HG03439 (cell line): ENCODE measurements around the gene B4GALT2.

Source experiments
- ATAC-seq: cut with Tn5 transposase; IDR thresholded peaks from one replicate; pipeline ENCODE4 v1.9.1; 2021; ENCODE audit warnings: mild to moderate bottlenecking, moderate library complexity; ENCODE audit not compliant: unreplicated experiment

B4GALT2 gene

DNA sequence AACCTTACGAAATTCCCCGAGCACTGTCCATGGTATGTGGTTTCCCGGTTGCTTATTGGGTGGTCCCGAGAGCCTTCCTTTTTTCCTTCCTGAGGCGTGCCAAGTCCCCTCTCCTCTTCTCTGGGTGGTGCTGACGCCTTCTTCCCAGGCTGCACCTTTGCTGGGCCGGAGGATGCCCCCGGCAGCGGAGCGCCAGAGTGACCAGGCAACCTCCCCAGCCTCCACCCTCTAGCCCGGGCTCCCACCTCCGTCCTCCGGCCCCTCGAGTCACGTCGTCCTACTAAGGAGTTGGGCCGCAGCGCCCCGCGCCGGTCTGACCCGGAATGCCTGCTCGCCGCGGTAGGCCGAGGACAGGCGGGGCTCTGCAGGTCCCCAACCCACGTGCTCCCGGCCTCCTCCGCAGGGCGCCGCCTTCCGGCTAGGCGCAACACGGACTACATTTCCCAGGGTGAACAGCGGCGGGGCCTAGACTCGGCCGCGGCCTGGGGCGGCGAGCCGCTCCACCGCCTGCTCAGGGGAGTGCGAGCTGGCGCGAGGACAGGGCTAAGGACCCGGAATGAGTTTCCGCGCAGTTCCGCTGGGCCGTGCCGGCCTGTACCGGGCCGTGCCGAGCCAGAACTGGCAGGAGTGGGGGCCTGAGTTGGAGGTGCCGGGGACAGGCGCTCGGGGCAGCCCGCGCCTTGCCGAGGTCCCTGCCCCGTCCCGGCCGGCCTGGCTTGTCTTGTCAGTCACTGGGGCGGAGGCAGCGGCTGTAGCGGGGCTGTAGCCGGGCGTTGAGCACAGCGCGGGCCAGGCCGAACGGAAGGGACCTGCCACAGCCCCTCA lies 32.6 kb upstream of the B4GALT2 start, which contains the start of gene IPO13:
TSS of gene IPO13 (plus strand) at position 715 of the 825 bp plus-strand sequence. CDS start 651 bp downstream, outside the sequence.
- peak; percentile 94 for ATAC-seq

DNA sequence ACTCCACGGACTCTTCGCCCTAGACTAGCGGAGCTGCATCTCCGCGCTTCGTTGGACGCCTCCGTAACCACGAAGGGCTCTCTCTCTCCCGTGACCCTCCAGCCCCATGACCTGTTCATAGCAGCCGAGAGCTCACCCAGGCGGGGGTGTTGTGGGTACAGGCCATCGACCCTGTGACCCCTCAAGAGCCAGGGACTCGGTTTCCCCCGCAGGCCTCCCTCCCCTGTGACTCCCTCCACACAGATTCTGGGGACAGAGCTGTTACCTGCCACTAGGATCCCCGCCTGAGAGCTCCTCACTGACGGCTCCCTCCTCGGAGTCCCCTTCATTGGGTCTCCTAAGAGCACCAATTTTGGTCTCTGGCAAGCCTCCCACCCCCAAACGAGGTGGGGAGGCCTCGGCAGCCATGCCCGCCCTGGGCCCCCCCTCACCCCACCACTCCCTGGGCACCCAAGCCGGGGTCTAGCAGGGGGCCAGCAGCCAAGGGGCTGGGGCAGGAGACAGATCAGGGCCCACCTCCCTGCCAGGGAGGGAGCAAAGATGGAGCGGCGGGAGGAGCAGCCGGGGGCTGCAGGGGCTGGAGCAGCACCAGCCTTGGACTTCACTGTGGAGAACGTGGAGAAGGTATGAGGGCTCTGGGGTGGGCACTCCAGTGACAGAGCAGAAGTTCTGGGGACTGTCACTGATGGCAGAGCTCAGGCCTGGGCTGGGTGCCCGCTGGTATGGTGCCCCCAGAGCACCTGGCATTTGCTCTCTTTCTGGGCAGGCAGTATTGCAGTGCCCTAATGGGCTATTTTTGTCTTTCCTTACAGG lies 31.7 kb upstream of the B4GALT2 start:
- ATAC-seq, result no peak

DNA sequence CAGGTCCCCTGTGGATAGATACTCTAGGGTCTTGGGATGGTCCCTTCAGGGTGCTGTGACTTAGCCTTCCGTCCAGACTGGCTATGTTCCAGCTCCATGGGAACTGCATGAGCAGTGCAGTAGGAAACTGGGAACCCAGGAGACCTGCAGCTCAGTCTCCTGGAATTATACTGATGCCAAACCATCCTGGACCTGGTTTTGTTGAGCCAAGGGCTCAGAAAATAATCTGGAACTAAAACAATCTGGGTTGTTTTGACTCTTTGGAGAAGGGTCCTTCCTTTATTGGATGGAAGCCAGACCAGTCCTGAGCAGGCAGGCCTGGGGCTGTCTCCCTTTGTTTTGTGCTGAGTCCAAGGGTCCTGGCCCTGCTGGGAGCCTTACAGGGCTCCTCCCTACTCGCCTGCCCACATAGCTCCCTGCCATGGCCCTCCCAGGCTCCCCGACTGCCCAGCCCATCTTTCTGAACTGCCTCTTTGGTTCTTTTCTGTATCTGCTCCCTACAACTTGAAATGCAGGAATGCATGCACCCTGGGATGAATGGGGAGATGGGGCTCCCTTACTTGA lies 31.1 kb upstream of the B4GALT2 start:
- ATAC-seq, result no peak

DNA sequence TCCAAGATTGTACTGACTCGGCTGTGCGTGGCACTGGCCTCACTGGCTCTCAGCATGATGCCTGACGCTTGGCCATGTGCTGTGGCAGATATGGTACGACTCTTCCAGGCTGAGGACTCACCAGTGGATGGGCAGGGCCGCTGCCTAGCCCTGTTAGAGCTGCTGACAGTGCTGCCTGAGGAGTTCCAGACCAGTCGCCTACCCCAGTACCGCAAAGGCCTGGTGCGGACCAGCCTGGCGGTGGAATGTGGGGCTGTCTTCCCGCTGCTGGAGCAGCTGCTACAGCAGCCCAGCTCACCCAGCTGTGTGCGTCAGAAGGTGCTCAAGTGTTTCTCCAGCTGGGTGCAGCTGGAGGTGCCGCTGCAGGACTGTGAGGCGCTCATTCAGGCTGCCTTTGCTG lies 29.3 kb upstream of the B4GALT2 start:
- ATAC-seq, result no peak

DNA sequence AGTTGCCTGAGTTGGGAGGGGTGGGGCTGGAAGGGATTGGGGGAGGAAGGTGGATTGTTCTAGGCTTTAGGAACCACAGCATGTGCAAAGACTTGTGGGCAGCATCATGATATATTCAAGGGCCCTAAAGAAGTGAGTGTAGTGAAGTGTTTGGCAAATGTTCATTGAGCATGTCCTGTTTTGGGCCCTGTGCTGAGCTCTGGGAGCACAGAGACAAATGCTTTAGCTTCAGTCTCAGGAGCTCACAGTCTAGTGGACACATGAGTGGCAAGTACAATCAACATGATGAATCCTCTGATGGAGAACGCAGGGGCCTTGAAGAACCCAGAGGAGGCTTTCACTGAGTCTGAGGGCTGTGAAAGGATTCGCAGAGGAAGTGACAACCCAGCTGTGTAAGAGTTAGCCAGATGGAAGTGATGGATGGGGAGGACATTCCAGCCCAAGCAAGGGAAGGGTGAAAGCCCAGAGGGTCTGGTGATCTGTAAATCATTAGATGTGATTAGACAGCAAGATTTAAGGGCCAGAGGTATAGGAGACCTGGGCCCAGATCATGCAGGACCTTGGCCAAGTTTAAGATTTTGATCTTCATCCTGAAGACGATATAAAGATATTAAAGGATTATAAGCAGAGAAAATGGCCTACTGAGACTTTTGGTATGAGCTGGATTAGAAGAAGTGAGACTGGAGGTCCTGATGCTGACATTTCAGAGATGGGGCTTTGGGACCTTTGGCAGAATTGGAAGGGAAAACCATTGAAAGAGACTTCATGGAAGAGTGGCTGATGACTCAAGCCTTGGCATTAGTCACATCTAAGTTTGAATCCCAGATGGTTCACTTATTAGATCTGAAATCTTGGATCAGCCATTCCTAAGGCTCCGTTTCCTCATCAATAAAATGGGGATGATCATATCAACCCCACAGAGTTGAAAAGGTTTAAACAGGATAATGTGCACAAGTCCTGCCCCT lies 27.7 kb upstream of the B4GALT2 start:
- ATAC-seq, result no peak

DNA sequence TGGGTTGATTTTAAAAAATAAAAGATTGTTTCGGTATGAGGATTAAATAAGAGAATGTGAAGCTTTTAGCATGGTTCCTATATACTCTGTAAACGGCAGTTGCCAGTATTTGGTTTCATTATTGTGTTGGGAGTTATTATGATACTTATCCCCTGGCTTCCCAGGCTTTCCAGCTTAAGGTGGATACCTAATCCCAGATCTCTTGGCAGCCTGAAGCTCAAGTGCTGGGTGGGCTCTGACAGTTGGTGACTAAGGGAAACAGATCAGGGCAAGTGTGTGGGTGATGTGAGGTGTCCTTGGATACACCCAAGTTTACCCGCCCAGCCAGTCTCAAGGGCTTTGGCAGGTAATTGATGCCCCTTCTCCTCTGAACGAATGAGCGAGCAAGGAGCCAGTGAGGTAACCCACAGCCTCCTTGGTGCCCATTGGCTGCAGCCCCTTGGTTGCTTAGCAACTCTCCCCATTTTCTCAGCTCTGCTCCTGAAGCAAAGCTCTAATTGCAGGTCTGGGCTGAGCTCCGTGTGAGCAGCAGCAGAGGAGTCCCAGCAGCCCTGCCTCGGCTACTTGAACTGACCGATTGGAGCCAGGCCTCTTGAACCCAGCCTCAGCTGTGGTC lies 26.2 kb upstream of the B4GALT2 start:
- no peak for ATAC-seq

DNA sequence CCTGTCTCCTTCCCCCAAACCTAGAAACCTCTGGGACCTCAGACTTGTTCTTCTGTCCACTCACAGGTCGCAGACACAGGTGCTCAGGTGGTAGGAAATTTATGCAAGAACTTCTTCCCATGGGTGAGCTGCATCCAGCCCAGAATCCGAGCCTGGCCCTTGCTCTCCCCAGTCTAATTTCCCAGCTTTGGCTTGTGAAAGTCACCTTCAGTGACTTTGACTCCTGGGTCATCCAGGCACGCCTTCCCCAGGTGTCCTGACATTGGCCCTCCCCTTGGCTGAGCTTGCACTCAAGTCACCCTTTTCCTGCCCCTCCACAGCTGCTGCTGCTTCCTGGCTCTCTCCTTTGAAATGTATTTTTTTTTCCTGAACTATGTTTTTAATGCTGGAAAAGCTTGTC lies 25.6 kb upstream of the B4GALT2 start:
- no peak for ATAC-seq

DNA sequence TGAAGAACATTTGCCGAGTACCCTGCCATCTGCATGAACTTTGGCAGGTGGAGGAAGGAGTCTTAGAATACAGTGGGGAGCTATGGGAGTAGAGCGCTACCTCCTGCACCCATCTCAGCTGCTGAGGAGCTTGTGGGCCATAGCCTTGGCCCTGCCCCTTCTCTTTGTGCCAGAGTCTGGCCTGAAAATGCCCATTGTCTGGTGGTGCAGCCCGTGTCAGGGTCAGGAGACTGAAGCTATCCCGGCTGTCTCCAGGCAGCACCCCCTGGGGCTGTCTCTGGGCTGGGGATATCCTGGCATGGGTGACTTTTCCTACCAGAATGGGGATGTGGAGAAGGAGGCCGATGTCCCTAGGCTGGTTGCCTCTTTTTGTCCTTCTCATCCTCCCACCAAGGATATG lies 25.0 kb upstream of the B4GALT2 start:
- no peak for ATAC-seq

DNA sequence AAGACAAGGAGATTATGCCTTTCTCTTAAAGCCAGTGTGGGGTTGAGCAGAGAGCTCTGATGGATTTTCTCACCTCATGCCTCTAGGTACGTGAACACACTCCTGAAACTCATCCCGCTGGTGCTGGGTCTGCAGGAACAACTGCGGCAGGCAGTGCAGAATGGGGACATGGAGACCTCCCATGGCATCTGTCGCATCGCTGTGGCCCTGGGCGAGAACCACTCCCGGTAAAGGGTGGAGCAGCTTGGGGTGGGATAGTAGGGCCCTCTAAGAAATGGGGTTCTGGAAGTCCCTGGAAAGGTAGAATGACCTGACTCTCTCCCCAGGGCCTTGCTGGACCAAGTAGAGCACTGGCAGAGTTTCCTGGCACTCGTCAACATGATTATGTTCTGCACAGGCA lies 22.8 kb upstream of the B4GALT2 start:
- no peak for ATAC-seq

DNA sequence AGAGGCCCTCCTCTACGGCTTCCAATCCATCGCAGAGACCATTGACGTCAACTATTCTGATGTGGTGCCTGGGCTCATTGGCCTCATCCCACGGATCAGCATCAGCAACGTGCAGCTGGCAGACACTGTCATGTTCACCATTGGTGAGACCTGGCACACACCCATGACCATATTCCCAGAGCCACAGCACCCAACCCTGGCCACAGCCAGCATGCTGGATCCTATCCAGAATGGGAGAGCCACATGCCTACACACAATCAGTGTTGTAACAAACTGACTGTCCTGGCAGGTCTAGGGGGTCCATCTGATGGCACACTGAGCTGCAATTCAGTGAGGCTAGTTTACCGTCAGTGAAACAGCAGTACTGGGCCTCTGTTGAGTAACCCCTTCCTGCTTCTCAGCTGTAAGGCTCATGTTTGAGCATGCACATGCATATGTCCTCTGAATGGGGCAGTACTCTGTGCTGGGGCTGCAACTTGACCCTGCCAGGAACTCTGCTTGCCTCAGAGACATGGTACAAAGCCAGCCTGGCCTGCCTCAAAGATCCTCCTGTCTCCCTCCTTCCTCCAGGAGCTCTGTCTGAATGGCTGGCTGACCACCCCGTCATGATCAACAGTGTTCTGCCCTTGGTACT lies 21.5 kb upstream of the B4GALT2 start:
- ATAC-seq, result no peak

DNA sequence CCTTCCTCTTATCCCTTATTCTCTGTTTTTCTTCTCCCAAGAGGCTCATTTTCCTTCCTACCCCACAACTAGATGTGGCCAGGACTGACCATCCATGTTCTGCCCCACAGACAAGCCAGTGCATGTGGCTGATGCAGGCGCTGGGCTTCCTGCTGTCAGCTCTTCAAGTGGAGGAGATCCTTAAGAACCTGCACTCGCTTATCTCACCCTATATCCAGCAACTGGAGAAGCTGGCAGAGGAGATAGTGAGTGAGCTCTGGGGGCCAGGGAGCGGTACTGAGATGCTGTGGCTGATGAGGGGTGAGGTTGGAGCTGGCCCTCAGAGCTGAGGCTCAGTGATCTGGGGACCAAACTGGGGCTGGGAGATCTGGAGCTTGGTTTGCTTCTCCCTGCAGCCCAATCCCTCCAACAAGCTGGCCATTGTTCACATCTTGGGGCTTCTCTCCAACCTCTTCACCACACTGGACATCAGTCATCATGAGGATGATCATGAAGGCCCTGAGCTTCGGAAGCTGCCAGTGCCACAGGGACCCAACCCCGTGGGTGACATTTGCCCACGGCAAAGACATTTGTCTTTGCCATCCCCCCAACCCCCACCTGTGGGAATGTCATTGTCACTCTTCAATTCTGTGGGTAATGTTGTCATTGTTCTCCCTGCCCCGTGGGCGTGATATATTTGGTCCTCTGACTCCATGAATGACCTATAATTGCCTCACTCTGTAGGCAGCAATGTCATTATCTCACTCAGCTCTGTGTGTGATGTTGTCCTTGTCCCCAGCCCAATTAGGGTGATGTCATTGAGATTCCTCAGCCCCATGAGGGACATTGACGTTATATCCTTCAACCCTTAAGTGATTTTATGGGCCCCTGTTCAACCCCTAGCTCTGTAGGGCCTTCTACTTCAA lies 20.4 kb upstream of the B4GALT2 start:
- no peak for ATAC-seq

DNA sequence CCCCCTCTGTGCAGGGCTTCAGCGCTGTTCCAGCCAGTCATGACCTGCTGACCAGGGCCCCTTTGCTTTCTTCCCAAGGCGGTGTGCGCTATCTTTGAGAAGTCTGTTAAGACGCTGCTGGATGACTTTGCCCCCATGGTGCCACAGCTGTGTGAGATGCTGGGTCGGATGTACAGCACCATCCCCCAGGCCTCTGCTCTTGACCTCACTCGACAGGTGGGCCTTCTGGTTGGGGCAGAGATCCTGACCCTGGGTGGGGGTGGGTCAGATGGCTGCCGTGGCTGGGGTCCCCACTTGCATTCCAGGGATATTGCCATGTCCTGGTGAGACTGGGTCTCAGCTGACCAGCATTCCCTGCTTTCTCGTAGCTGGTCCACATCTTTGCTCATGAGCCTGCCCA lies 18.2 kb upstream of the B4GALT2 start:
- ATAC-seq, result no peak

DNA sequence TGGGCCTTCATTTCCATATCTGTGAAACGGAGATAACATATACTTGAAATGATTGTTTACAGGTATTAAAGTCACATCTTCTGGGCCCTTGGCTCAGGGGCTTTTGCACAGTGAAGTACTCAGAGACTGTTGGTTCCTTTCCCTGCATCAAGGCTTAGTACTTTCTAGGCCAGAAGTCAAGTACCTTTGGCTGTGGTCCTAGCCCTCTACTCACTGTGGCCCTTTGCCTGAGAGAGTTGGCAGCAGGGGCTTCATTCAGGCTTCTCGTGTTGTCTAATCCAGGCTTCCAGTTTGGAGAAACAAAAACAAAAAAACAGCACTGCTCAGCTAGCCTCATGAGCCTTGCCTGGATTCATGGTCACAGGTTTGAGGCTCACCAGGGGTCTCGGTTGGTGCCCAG lies 17.3 kb upstream of the B4GALT2 start:
- no peak for ATAC-seq

DNA sequence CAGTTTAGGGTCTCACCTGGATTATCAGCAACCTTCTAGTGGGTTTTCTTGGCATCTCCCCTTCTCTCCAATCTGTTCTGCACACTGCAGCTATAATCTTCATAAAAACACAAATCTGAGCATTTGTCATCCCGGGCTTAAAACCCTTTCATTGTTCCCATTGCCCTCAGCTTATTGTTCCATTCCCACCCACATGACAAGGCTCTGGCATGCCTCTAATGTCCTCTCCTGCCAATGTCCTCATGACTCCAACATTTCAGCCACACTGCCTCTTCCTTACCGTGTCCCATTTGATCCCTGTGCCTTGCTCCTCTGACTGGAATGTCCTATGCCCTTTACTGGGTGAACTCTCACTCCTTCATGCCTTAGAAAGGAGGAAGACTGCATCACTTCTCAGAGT lies 16.7 kb upstream of the B4GALT2 start:
- ATAC-seq, result no peak

DNA sequence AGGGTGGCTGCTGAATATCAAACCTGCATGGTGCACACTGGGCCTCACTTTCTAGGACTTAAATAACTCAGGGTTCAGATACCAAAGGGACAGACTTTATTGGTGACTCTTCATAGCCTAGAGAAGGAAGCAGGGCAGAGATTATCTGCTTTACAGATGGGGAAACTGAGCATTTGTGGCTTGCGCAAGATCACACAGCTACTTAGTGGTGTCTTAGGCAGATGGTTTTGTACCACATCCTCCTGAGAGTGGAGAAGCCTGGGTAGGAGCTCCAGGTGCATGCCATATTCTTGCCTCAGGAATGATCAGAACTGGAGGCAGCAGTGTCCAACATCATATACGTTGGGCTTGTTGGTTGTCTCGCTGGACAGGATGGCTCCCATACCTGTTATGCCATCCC lies 16.0 kb upstream of the B4GALT2 start:
- ATAC-seq, result no peak

DNA sequence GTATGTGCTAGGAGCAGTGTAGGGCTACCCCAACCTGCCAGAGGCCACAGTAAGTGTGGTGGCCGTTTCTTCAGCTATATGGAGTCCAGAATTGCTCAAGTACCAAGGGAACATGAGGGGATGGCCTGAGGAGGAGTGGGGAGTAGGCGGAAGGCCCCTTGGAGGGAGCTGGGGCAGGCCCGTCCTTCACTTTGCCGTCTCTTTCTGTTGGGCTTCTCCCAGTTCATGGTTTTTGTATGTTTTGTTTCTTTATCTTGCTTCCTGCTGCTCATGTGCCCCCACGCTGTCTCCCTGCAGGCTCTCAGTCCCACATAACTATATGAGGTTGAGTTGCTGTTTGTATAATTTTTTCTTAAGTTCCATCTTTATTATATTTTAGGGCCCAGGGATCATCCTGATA lies 15.1 kb upstream of the B4GALT2 start:
- ATAC-seq, result no peak

DNA sequence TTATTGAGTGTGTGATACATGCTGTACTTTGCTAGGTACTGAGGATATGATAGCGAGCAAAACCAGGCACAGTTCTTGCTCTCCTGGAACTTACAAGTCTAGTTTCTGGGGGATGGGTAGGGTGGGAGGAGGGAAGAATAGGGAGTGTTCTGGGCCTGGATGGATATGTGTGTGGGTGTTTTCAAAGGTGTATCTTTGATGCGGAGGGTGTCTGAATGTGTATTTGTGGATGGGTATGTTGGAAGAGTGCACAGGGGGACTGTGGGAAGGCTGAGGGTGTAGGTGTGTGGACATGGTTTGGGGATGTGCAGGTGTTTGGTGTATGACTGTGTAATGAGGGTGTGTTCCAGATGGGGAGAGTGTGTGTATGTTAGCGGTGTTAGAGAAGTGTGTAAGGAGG lies 13.7 kb upstream of the B4GALT2 start:
- ATAC-seq, result no peak

DNA sequence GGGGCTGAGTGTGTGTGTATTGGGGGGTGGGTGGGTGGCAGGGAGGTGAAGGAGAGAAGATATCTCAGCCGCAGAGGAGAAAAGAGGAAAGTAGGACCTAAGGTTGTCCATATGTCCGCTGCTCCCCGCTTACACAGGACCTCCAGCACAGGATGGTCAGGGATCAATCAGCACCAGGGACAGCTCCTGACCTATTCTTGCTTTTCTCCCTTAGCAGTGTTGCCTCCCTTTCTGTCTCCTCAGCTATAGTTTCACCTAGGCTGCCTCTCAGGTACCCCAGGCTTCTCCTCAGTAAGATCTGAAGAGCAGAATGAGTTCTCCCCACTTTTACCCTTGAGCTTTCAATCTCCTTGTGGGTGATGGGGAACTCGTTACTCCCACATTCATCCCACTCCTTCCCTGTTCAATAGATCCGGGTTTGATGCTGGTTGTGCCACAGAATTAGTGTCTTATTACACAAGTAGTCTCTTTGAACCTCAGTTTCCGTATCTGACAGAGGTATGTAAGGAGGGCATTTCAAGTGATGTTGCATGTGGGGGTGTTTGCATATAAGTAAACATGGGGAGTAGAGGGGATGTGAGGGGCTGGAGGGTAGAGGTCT lies 10.6 kb upstream of the B4GALT2 start:
- no peak for ATAC-seq

DNA sequence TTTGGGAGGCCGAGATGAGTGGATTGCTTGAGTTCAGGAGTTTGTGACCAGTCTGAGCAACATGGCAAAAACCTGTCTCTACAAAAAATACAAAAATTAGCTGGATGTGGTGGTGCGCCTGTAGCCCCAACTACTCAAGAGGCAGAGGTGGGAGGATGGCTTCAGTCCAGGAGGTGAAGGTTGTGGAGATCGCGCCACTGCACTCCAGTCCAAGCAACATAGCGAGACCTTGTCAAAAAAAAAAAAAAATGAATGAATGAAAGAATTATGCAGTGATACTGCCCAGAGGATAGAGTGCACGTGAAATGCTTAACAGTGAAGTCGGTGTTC lies 9.6 kb upstream of the B4GALT2 start:
- ATAC-seq, result no peak
